Endothelial cell of umbilical vein (primary cell): ENCODE results near the gene OPCML. TPM values are rescaled to one million over a fixed set of nuclear protein-coding genes. Genes with fewer than 3 reads are reported as not detected.

ENCODE experiments used
- BruUV-seq: library from RNA; stranded (reverse); fragments of 400-500 nt; replicated peaks from 2 replicates; lab custom pipeline; 2021; lab: Mats Ljungman, UMichigan
- CTCF ChIA-PET: fragments of 300-600, 350-600 bp; sonication (Branson Sonifier 250); formaldehyde crosslinking; loops from one replicate; lab custom pipeline; 2021; ENCODE audit warnings: antibody characterized with exemption, inconsistent platforms; lab: Charles Lee
- POLR2A ChIA-PET: fragments of 300-600, 350-600 bp; sonication (Branson Sonifier 250); formaldehyde crosslinking; loops from one replicate; lab custom pipeline; 2021; ENCODE audit warnings: antibody characterized with exemption, inconsistent platforms; lab: Charles Lee
- DNase-seq: peaks from one replicate; pipeline ENCODE4 v3.0.0-alpha.2; 2011; ENCODE audit warnings: low read depth, low spot score
- FAIRE-seq: peaks from 2 replicates; lab custom pipeline; 2011; peaks lifted over from hg19 to GRCh38; lab: Jason Lieb, UNC
- H2AFZ ChIP-seq: 2 replicates; pipeline ENCODE4 v1.6.0; 2012; ENCODE audit warnings: low read depth, low read length, control low read depth, inconsistent platforms
- H3K27ac ChIP-seq: 2 replicates; pipeline ENCODE4 v1.5.1; 2011; ENCODE audit warnings: low read depth, mild to moderate bottlenecking, control low read depth, low read length, moderate library complexity; ENCODE audit not compliant: insufficient read depth
- H3K27me3 ChIP-seq, 2 experiments: 2 replicates each; pipeline versions ENCODE4 v1.6.0 to v1.6.1; 2011; ENCODE audit warnings: low read length in 2 of 2, mixed read lengths in 1 of 2; ENCODE audit not compliant: control insufficient read depth in 2 of 2, insufficient read depth in 2 of 2
- H3K36me3 ChIP-seq, 2 experiments: 2 replicates in 1 of 2; 3 replicates in 1 of 2; pipeline ENCODE4 v1.5.1; 2011; ENCODE audit warnings: low read length in 2 of 2, mild to moderate bottlenecking in 1 of 2, moderate library complexity in 1 of 2; ENCODE audit not compliant: control insufficient read depth in 2 of 2, insufficient read depth in 2 of 2; ENCODE audit errors: extremely low read depth in 1 of 2
- H3K4me1 ChIP-seq: 3 replicates; pipeline ENCODE4 v1.5.1; 2011; ENCODE audit warnings: mild to moderate bottlenecking, low read length; ENCODE audit not compliant: control insufficient read depth, insufficient read depth; ENCODE audit errors: extremely low read depth
- H3K4me2 ChIP-seq: 2 replicates; pipeline ENCODE4 v1.6.1; 2011; ENCODE audit warnings: low read length, control low read depth, mixed read lengths; ENCODE audit not compliant: insufficient read depth
- H3K4me3 ChIP-seq, 3 experiments: fragments of 200-600 bp in 1 of 3; sonication (generic), shearing (Covaris generic) in 1 of 3; replicated peaks in 1 of 3; 2 replicates each; pipeline ENCODE4 v1.5.1; 2011 to 2016; ENCODE audit warnings: control low read depth in 3 of 3, low read length in 3 of 3, mild to moderate bottlenecking in 2 of 3, inconsistent platforms in 1 of 3, low read depth in 1 of 3, moderate library complexity in 1 of 3; ENCODE audit not compliant: insufficient read depth in 1 of 3
- H3K79me2 ChIP-seq: 2 replicates; pipeline ENCODE4 v1.6.0; 2012; ENCODE audit warnings: low read length, inconsistent platforms; ENCODE audit not compliant: control insufficient read depth, insufficient read depth
- H3K9ac ChIP-seq: replicated peaks from 2 replicates; pipeline ENCODE3; 2011; ENCODE audit warnings: low read length, control low read depth; ENCODE audit not compliant: insufficient read depth; ENCODE audit errors: extremely low read depth
- H3K9me1 ChIP-seq: replicated peaks from 3 replicates; pipeline ENCODE4 v1.6.0; 2011; ENCODE audit warnings: mild to moderate bottlenecking, low read length; ENCODE audit not compliant: control insufficient read depth, insufficient read depth; ENCODE audit errors: extremely low read depth
- H3K9me3 ChIP-seq: replicated peaks from 2 replicates; pipeline ENCODE4 v1.5.1; 2012; ENCODE audit warnings: low read length, inconsistent platforms; ENCODE audit not compliant: control insufficient read depth, insufficient read depth
- H4K20me1 ChIP-seq: replicated peaks from 2 replicates; pipeline ENCODE3; 2011; ENCODE audit warnings: mild to moderate bottlenecking, low read length; ENCODE audit not compliant: control insufficient read depth, insufficient read depth; ENCODE audit errors: extremely low read depth
- EZH2 ChIP-seq: IDR thresholded peaks from 2 replicates; pipeline ENCODE4 v1.6.1; 2012; ENCODE audit warnings: borderline replicate concordance, low read depth, mild to moderate bottlenecking, moderate library complexity, low read length, inconsistent platforms; ENCODE audit not compliant: severe bottlenecking
- FOS ChIP-seq: IDR thresholded peaks from 2 replicates; pipeline ENCODE4 v1.6.1; 2011; ENCODE audit warnings: mild to moderate bottlenecking, low read length, moderate library complexity, borderline replicate concordance; ENCODE audit not compliant: insufficient read depth
- GATA2 ChIP-seq: IDR thresholded peaks from 2 replicates; pipeline ENCODE4 v1.7.0; 2011; ENCODE audit warnings: low read depth, mild to moderate bottlenecking, moderate library complexity, mixed read lengths, low read length; ENCODE audit not compliant: insufficient read length, insufficient read depth
- JUN ChIP-seq: IDR thresholded peaks from 2 replicates; pipeline ENCODE4 v1.6.1; 2011; ENCODE audit warnings: borderline replicate concordance, low read depth; ENCODE audit not compliant: insufficient read length, insufficient read depth
- MYC ChIP-seq: IDR thresholded peaks from one replicate; pipeline ENCODE4 v1.6.1; 2011; ENCODE audit warnings: mild to moderate bottlenecking, low read depth, low read length
- POLR2A ChIP-seq: IDR thresholded peaks from 2 replicates; pipeline ENCODE4 v1.6.1; 2012; ENCODE audit warnings: low read depth, mild to moderate bottlenecking, control low read depth, low read length
- POLR2AphosphoS5 ChIP-seq: IDR thresholded peaks from 2 replicates; pipeline ENCODE4 v1.6.1; 2012; ENCODE audit warnings: low read depth, mild to moderate bottlenecking, control low read depth, low read length, moderate library complexity; ENCODE audit not compliant: insufficient read depth
- dilution Hi-C: fragments of 300-500 bp; cut with MboI; formaldehyde crosslinking; loops from one replicate; pipeline ENCODE4 v1.15.0; 2019; ENCODE audit warnings: low sequenced_read_pairs; ENCODE audit not compliant: extremely low pct_ligation_motif_present
- intact Hi-C: fragments of 100-400 bp; cut with micrococcal nuclease; formaldehyde crosslinking; loops from one replicate; pipeline ENCODE4 v1.10.0; 2022
- polyA plus RNA-seq, 4 experiments: library from polyadenylated mRNA; depleted of rRNA in 3 of 4; stranded (reverse) in 3 of 4; unstranded in 1 of 4; fragments of >200 nt; gene quantifications; 2 replicates each; pipeline versions ENCODE4 v1.2.1 to v1.2.3, GENCODE V29; 2011 to 2012; ENCODE audit warnings: missing spikeins in 1 of 4
- total RNA-seq: library from RNA; stranded (reverse); gene quantifications from 2 replicates; pipeline ENCODE4 v1.2.3, GENCODE V29; 2021
- TF ChIP-seq, protein P1 (sequence below): IDR thresholded peaks from 2 replicates; pipeline ENCODE4 v1.6.1; 2011; ENCODE audit not compliant: insufficient read depth, insufficient read length
- TF ChIP-seq, protein P2 (sequence below), 2 donors: IDR thresholded peaks; 1 replicate in 1 of 2; 2 replicates in 1 of 2; pipeline ENCODE4 v1.5.1; 2011; ENCODE audit warnings: low read length in 2 of 2, mild to moderate bottlenecking in 2 of 2, moderate library complexity in 2 of 2, control low read depth in 1 of 2, inconsistent platforms in 1 of 2, low read depth in 1 of 2; ENCODE audit not compliant: insufficient read depth in 1 of 2; ENCODE audit errors: extremely low read depth in 1 of 2

The OPCML gene
- total and polyA plus RNA-seq, 2 donors (not counting 3 experiments of a cell fraction or from before 2014, with no cell fraction given), result not detected

DNA sequence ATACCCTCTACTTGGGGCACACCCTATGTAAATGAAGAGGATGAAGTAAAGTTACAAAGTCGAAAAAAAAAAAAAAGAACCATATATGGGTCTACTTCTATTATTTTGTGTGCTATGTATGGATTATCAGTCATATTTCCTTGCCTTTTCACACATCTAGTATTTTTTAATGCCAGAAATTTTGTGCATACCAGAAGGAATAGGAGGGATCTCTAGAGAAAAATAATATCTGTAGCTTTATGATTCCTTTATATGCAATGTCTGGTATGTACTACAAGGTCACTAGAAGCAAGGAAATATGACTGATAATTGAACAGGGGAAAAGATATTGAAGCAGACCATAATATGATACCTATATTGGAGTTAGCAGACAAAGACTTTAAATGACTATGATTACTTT, 713.4 kb downstream of the OPCML start:
- H3K27me3 ChIP-seq, result no peaks in the 10 kb centered on the region
- DNase-seq, result no peak
- no peaks in the 10 kb centered on the region for H3K9me1 ChIP-seq
- POLR2A ChIA-PET, result no interaction called here
- H3K79me2 ChIP-seq, result no peaks in the 10 kb centered on the region
- no peaks in the 10 kb centered on the region for H4K20me1 ChIP-seq
- H2AFZ ChIP-seq, result no peak overlapping the region
- no peak overlapping the region for H3K9ac ChIP-seq
- no TSS peak for BruUV-seq
- H3K9me3 ChIP-seq, result no peaks in the 10 kb centered on the region
- H3K4me3 ChIP-seq, result no peak overlapping the region
- no peak overlapping the region for H3K27ac ChIP-seq
- TF ChIP-seq MYC (no peak), FOS (no peak), JUN (no peak), GATA2 (no peak), POLR2AphosphoS5 (no peak), EZH2 (no peak), POLR2A (no peak)
- TF ChIP-seq, protein P1, sequence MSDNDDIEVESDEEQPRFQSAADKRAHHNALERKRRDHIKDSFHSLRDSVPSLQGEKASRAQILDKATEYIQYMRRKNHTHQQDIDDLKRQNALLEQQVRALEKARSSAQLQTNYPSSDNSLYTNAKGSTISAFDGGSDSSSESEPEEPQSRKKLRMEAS, result no peak
- TF ChIP-seq, protein P2, sequence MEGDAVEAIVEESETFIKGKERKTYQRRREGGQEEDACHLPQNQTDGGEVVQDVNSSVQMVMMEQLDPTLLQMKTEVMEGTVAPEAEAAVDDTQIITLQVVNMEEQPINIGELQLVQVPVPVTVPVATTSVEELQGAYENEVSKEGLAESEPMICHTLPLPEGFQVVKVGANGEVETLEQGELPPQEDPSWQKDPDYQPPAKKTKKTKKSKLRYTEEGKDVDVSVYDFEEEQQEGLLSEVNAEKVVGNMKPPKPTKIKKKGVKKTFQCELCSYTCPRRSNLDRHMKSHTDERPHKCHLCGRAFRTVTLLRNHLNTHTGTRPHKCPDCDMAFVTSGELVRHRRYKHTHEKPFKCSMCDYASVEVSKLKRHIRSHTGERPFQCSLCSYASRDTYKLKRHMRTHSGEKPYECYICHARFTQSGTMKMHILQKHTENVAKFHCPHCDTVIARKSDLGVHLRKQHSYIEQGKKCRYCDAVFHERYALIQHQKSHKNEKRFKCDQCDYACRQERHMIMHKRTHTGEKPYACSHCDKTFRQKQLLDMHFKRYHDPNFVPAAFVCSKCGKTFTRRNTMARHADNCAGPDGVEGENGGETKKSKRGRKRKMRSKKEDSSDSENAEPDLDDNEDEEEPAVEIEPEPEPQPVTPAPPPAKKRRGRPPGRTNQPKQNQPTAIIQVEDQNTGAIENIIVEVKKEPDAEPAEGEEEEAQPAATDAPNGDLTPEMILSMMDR (IDR thresholded peaks at IDR 0.05; ENCODE audit: extremely low read depth in 1 of 2, insufficient read depth in 1 of 2, low read depth in 1 of 2, low read length in 2 of 2), result no peak
- no peak for FAIRE-seq
- CTCF ChIA-PET, result no interaction called here
- no peaks in the 10 kb centered on the region for H3K36me3 ChIP-seq
- no peaks in the 10 kb centered on the region for H3K4me1 ChIP-seq
- H3K4me2 ChIP-seq, result no peak overlapping the region
- dilution Hi-C loops, result no loop called here
- intact Hi-C loops, result no loop called here
